Caki2 (cell line): Measurements from ENCODE around the gene PSMB5. TPM values are rescaled to one million over a fixed set of nuclear protein-coding genes. Genes with fewer than 3 reads are reported as not detected.
A peak's percentile ranks its signal among the peaks of the same experiment; 100 is the strongest.

Source experiments
- DNase-seq: peaks from one replicate; pipeline ENCODE4 v3.0.0-alpha.2; 2015; ENCODE audit warnings: low read depth
- in situ Hi-C: cut with HindIII; loops from 2 replicates; pipeline ENCODE4 v1.10.0; 2016; ENCODE audit warnings: low sequenced_read_pairs, low pct_unique_long_range_greater_than_20kb, mixed read lengths
- total RNA-seq: library from RNA; depleted of rRNA; stranded (reverse); fragments of >200 nt; shearing (Covaris generic); gene quantifications from 2 replicates; pipeline ENCODE4 v1.2.3, GENCODE V29; 2014; ENCODE audit warnings: low replicate concordance

Gene PSMB5
- total RNA-seq, 1 experiment from 2014 or later = 270 TPM

GRCh38 chr14:23047751-23048693 lies 13.3 kb upstream of the PSMB5 start:
- in situ Hi-C loops = no loop called here
- DNase-seq = no peak

- DNase-seq = no peak
- in situ Hi-C loops = no loop called here
Observed at GRCh38 chr14:23047034-23047634, 12.4 kb upstream of the PSMB5 start.

GRCh38 chr14:23045419-23046357 lies 11.0 kb upstream of the PSMB5 start:
- in situ Hi-C loops = no loop called here

GRCh38 chr14:23044840-23045239 lies 10.1 kb upstream of the PSMB5 start:
- DNase-seq = no peak
- in situ Hi-C loops = no loop called here

More at GRCh38 chr14:23045419-23046357, 11.0 kb upstream of the PSMB5 start:
- no peak for DNase-seq

- in situ Hi-C loops = no loop called here
- DNase-seq = no peak
Observed at GRCh38 chr14:23043754-23044153, 9.1 kb upstream of the PSMB5 start.

- no peak for DNase-seq
- in situ Hi-C loops = no loop called here
Observed at GRCh38 chr14:23043145-23043544, 8.4 kb upstream of the PSMB5 start.

- in situ Hi-C loops = no loop called here
Observed at GRCh38 chr14:23042162-23042965, 7.7 kb upstream of the PSMB5 start, which contains the start of gene PSMB11. Gene PSMB11, plus strand, starts transcription at chr14:23042212. Its CDS starts 14 bp downstream, at chr14:23042226.

GRCh38 chr14:23041729-23042128 lies 7.0 kb upstream of the PSMB5 start:
- DNase-seq = no peak
- in situ Hi-C loops = no loop called here

More at GRCh38 chr14:23042162-23042965, 7.7 kb upstream of the PSMB5 start, which contains the start of gene PSMB11:
- no peak for DNase-seq

- no peak for DNase-seq
- in situ Hi-C loops = no loop called here
Observed at GRCh38 chr14:23040100-23040499, 5.4 kb upstream of the PSMB5 start.

- in situ Hi-C loops = no loop called here
- no peak for DNase-seq
Observed at GRCh38 chr14:23035303-23036144, 824 bp upstream of the PSMB5 start.

- in situ Hi-C loops = no loop called here
Observed at GRCh38 chr14:23033801-23034497, 751 bp downstream of the PSMB5 start.

GRCh38 chr14:23033251-23033727 lies 1.4 kb downstream of the PSMB5 start:
- no peak for DNase-seq
- in situ Hi-C loops = no loop called here

More at GRCh38 chr14:23033801-23034497, 751 bp downstream of the PSMB5 start:
- DNase-seq = no peak

GRCh38 chr14:23030936-23031335 lies 3.8 kb downstream of the PSMB5 start:
- no peak for DNase-seq
- in situ Hi-C loops = no loop called here

- DNase-seq = no peak
- in situ Hi-C loops = no loop called here
Observed at GRCh38 chr14:23028799-23029198, 5.9 kb downstream of the PSMB5 start.

- in situ Hi-C loops = no loop called here
- peak; percentile 12 for DNase-seq
Observed at GRCh38 chr14:23025151-23025814, 9.4 kb downstream of the PSMB5 start.
